Heart left ventricle (tissue), 13 donors: Measurements from ENCODE around the gene SCFD1.
"Not testable (repeated sequence)": the region's sequence is repeated elsewhere in the genome, so short reads cannot be mapped to it uniquely, and the experiment has no call there.

Experiments used
- CTCF ChIP-seq, 12 donors: fragments of 200-600 bp; sonication (generic) in 4 of 12; IDR thresholded peaks; one replicate each; pipeline versions ENCODE4 v1.5.0 to v1.8.0; 2018 to 2022; ENCODE audit warnings: antibody characterized with exemption in 12 of 12, mild to moderate bottlenecking in 5 of 12
- POLR2A ChIP-seq, 2 donors: fragments of 450-650 bp; IDR thresholded peaks; one replicate each; pipeline ENCODE4 v1.6.1; 2017; ENCODE audit warnings: antibody characterized with exemption in 2 of 2, mild to moderate bottlenecking in 2 of 2, moderate library complexity in 2 of 2
- donor health status: ischemic (EF 13 %, LVEDD 7.1; RV severe dilation, severe dysfunction).
- donor health status: DM: no; HTN: yes; CAD: no.
- donor health status: DM: no; HTN: no; CAD: no.
- donor health status: ischemic (EF 25% LVEDD 6.9; RV normal size, moderate dysfunction).
- donor health status: ischemic (EF 25% LVEDD 5.7; RV mildly dilated, moderate dysfunction).
- donor health status: ischemic (EF 35%, LVEDD 5.7; RV mildly dilated, moderate dysfunction).
- donor health status: nonischemic (EF 11% LVEDD 7.7; RV severe dilation, severe dysfunction).
- donor health status: DM: yes; HTN: yes; CAD: no.
- donor health status: PGD.
- donor health status: ischemic (EF 29% LVEDD 5.4; RV normal size, mild dysfunction).
- donor health status: nonischemic (EF 23%, LVEDD 6.1; RV moderate dilation, normal function).

- TF ChIP-seq CTCF, POLR2A (IDR thresholded peaks at IDR 0.05): not testable (repeated sequence)
Measured at GRCh38 chr14:30629432-30629831, 7.3 kb downstream of the SCFD1 start.
